ENCODE data around the gene CAMK1D.
"Not testable (repeated sequence)": the region's sequence is repeated elsewhere in the genome, so short reads cannot be mapped to it uniquely, and the experiment has no call there.

CAMK1D gene

GRCh38 chr10:12808014-12808613 is 458.8 kb downstream of the CAMK1D start:
- DNase-seq: no peak
- Histone ChIP-seq H3K27me3 (replicated peaks; ENCODE audit: control insufficient read depth, insufficient read depth, low read length, poor library complexity, severe bottlenecking) (no peaks in the 10 kb centered on the region), H3K36me3 (ENCODE audit: control insufficient read depth, insufficient read depth, low read length) (no peaks in the 10 kb centered on the region), H3K27ac (ENCODE audit: insufficient read depth, low read length, poor library complexity, severe bottlenecking) (no peak overlapping the region), H3K4me1 (ENCODE audit: control insufficient read depth, insufficient read depth, low read length, poor library complexity, severe bottlenecking) (no peaks in the 10 kb centered on the region), H3K4me3 (ENCODE audit: insufficient read depth, low read depth, low read length, poor library complexity, severe bottlenecking) (no peak overlapping the region), H3K9me3 (ENCODE audit: control insufficient read depth, low read length) (no peaks in the 10 kb centered on the region)

DNA sequence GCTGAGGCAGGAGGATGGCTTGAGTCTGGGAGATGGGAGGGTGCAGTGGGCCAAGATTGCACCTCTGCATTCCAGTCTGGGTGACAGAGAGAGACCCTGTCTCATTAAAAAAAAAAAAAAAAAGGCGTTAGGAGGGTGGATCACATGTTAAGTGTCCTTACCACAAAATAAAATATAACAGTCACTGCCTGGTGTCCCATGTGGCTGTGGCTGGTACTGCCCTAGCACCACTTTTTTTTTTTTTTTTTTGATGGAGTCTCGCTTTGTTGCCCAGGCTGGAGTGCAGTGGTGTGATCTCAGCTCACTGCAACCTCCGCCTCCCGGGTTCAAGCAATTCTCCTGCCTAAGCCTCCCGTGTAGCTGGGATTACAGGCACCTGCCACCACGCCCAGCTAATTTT is 460.7 kb downstream of the CAMK1D start:
- not testable (repeated sequence) for H3K4me1 ChIP-seq (ENCODE audit: control insufficient read depth, insufficient read depth, low read length, poor library complexity, severe bottlenecking); H3K9me3 ChIP-seq (ENCODE audit: control insufficient read depth, low read length); H3K4me3 ChIP-seq (ENCODE audit: insufficient read depth, low read depth, low read length, poor library complexity, severe bottlenecking); H3K27ac ChIP-seq (ENCODE audit: insufficient read depth, low read length, poor library complexity, severe bottlenecking); H3K27me3 ChIP-seq (replicated peaks; ENCODE audit: control insufficient read depth, insufficient read depth, low read length, poor library complexity, severe bottlenecking); DNase-seq
- H3K36me3 ChIP-seq (ENCODE audit: control insufficient read depth, insufficient read depth, low read length): peaks cover 17% of the 10 kb centered on the region

GRCh38 chr10:12811826-12812225 is 462.5 kb downstream of the CAMK1D start:
- Histone ChIP-seq H3K27me3 (replicated peaks; ENCODE audit: control insufficient read depth, insufficient read depth, low read length, poor library complexity, severe bottlenecking) (no peaks in the 10 kb centered on the region), H3K4me3 (ENCODE audit: insufficient read depth, low read depth, low read length, poor library complexity, severe bottlenecking) (no peak overlapping the region), H3K4me1 (ENCODE audit: control insufficient read depth, insufficient read depth, low read length, poor library complexity, severe bottlenecking) (no peaks in the 10 kb centered on the region), H3K36me3 (ENCODE audit: control insufficient read depth, insufficient read depth, low read length) (peaks cover 29% of the 10 kb centered on the region), H3K9me3 (ENCODE audit: control insufficient read depth, low read length) (no peaks in the 10 kb centered on the region), H3K27ac (ENCODE audit: insufficient read depth, low read length, poor library complexity, severe bottlenecking) (no peak overlapping the region)
- DNase-seq: no peak

- DNase-seq: no peak
- no peak overlapping the region for H3K4me3 ChIP-seq (ENCODE audit: insufficient read depth, low read depth, low read length, poor library complexity, severe bottlenecking)
- no peaks in the 10 kb centered on the region for H3K4me1 ChIP-seq (ENCODE audit: control insufficient read depth, insufficient read depth, low read length, poor library complexity, severe bottlenecking)
- no peaks in the 10 kb centered on the region for H3K9me3 ChIP-seq (ENCODE audit: control insufficient read depth, low read length)
- H3K27ac ChIP-seq (ENCODE audit: insufficient read depth, low read length, poor library complexity, severe bottlenecking): no peak overlapping the region
- peaks cover 29% of the 10 kb centered on the region for H3K36me3 ChIP-seq (ENCODE audit: control insufficient read depth, insufficient read depth, low read length)
- H3K27me3 ChIP-seq (replicated peaks; ENCODE audit: control insufficient read depth, insufficient read depth, low read length, poor library complexity, severe bottlenecking): no peaks in the 10 kb centered on the region
These were observed 463.2 kb downstream of the CAMK1D start for GRCh38 chr10:12812571-12812970.

DNA sequence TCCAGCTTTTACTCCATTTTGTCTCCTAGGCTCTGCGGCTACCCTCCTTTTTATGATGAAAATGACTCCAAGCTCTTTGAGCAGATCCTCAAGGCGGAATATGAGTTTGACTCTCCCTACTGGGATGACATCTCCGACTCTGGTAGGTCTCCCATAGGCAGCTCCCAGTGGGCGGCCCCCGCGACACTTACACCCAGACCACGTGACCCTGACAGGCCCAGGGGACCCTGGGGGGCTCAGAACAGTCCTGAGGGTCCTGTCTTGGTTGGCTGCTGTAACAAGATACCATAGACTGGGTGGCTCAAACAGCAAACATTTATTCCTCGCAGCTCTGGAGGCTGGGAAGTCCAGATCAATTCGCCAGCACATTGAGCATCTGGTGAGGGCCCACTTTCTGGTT is 464.8 kb downstream of the CAMK1D start:
- H3K4me1 ChIP-seq (ENCODE audit: control insufficient read depth, insufficient read depth, low read length, poor library complexity, severe bottlenecking): no peaks in the 10 kb centered on the region
- no peaks in the 10 kb centered on the region for H3K9me3 ChIP-seq (ENCODE audit: control insufficient read depth, low read length)
- peaks cover 33% of the 10 kb centered on the region for H3K36me3 ChIP-seq (ENCODE audit: control insufficient read depth, insufficient read depth, low read length)
- H3K4me3 ChIP-seq (ENCODE audit: insufficient read depth, low read depth, low read length, poor library complexity, severe bottlenecking): no peak overlapping the region
- H3K27me3 ChIP-seq (replicated peaks; ENCODE audit: control insufficient read depth, insufficient read depth, low read length, poor library complexity, severe bottlenecking): no peaks in the 10 kb centered on the region
- H3K27ac ChIP-seq (ENCODE audit: insufficient read depth, low read length, poor library complexity, severe bottlenecking): no peak overlapping the region
- DNase-seq: no peak

- H3K36me3 ChIP-seq (ENCODE audit: control insufficient read depth, insufficient read depth, low read length): peaks cover 32% of the 10 kb centered on the region
- no peaks in the 10 kb centered on the region for H3K9me3 ChIP-seq (ENCODE audit: control insufficient read depth, low read length)
- no peak overlapping the region for H3K27ac ChIP-seq (ENCODE audit: insufficient read depth, low read length, poor library complexity, severe bottlenecking)
- no peak for DNase-seq
- no peak overlapping the region for H3K4me3 ChIP-seq (ENCODE audit: insufficient read depth, low read depth, low read length, poor library complexity, severe bottlenecking)
- no peaks in the 10 kb centered on the region for H3K4me1 ChIP-seq (ENCODE audit: control insufficient read depth, insufficient read depth, low read length, poor library complexity, severe bottlenecking)
- H3K27me3 ChIP-seq (replicated peaks; ENCODE audit: control insufficient read depth, insufficient read depth, low read length, poor library complexity, severe bottlenecking): no peaks in the 10 kb centered on the region
These were observed 469.7 kb downstream of the CAMK1D start for GRCh38 chr10:12819071-12819470.

DNA sequence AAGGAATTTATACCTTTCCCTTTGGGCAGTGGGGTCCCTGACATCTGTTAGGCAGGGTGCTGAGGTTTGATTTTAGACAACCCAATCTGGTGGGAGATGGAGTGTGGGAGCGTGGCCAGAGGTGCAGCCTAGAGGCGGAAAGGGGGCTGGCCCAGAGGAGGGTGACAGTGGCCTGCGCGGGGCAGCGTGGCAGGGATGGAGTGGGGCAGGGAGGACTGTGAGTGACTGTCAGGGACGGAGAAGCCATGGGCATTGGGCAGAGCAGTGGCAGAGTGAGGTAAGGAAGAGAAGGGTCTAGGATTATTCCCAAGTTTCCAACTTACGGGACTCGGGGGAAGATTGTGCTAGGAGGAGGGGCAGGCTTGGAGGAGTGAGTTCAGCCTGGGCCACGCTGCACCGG is 470.3 kb downstream of the CAMK1D start:
- no peak for DNase-seq
- Histone ChIP-seq H3K4me1 (ENCODE audit: control insufficient read depth, insufficient read depth, low read length, poor library complexity, severe bottlenecking) (no peaks in the 10 kb centered on the region), H3K27ac (ENCODE audit: insufficient read depth, low read length, poor library complexity, severe bottlenecking) (no peak overlapping the region), H3K27me3 (replicated peaks; ENCODE audit: control insufficient read depth, insufficient read depth, low read length, poor library complexity, severe bottlenecking) (no peaks in the 10 kb centered on the region), H3K36me3 (ENCODE audit: control insufficient read depth, insufficient read depth, low read length) (peaks cover 28% of the 10 kb centered on the region), H3K4me3 (ENCODE audit: insufficient read depth, low read depth, low read length, poor library complexity, severe bottlenecking) (no peak overlapping the region), H3K9me3 (ENCODE audit: control insufficient read depth, low read length) (no peaks in the 10 kb centered on the region)

DNA sequence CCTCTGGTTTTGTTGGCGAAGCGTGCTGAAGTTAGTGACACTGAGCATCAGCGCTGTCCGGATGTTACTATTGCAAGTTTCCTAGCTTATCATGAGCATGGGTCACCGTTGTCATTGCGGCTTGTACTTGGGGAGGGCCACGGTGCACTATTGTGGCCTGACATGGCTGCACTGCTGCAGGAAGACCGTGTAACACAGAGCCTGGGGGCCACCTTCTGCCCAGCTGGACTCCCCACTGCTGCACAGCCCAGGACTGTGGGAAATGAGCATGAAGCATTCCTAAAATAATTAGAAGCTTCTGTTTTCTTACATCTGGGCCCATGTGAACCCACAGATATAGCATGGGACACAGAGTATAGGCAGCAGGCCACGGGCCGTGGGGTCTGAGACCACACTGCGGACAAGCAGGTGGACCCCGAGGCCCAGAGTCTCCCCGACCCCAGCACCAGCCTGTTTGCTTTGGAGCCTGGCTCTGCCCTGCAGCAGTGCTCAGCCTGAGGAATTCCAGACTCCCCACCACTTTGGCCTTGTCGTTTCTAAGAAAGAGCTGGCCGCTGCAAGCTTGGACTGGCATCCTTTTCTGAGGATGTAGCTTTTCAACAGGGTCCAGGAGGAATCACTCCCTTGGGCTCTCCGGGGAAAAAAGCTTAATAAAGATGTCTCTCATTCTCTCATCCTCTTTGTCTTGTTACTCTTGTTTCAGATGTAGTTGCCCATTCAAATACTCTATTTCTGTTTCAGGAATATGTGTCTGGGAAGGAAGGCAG is 473.0 kb downstream of the CAMK1D start:
- no peak overlapping the region for H3K27ac ChIP-seq (ENCODE audit: insufficient read depth, low read length, poor library complexity, severe bottlenecking)
- no peaks in the 10 kb centered on the region for H3K27me3 ChIP-seq (replicated peaks; ENCODE audit: control insufficient read depth, insufficient read depth, low read length, poor library complexity, severe bottlenecking)
- DNase-seq: no peak
- no peaks in the 10 kb centered on the region for H3K4me1 ChIP-seq (ENCODE audit: control insufficient read depth, insufficient read depth, low read length, poor library complexity, severe bottlenecking)
- H3K9me3 ChIP-seq (ENCODE audit: control insufficient read depth, low read length): no peaks in the 10 kb centered on the region
- no peak overlapping the region for H3K4me3 ChIP-seq (ENCODE audit: insufficient read depth, low read depth, low read length, poor library complexity, severe bottlenecking)
- H3K36me3 ChIP-seq (ENCODE audit: control insufficient read depth, insufficient read depth, low read length): peaks cover 20% of the 10 kb centered on the region

GRCh38 chr10:12822893-12823170 is 473.5 kb downstream of the CAMK1D start:
- Histone ChIP-seq H3K36me3 (ENCODE audit: control insufficient read depth, insufficient read depth, low read length) (peaks cover 20% of the 10 kb centered on the region), H3K4me1 (ENCODE audit: control insufficient read depth, insufficient read depth, low read length, poor library complexity, severe bottlenecking) (no peaks in the 10 kb centered on the region), H3K27me3 (replicated peaks; ENCODE audit: control insufficient read depth, insufficient read depth, low read length, poor library complexity, severe bottlenecking) (no peaks in the 10 kb centered on the region), H3K27ac (ENCODE audit: insufficient read depth, low read length, poor library complexity, severe bottlenecking) (no peak overlapping the region), H3K9me3 (ENCODE audit: control insufficient read depth, low read length) (no peaks in the 10 kb centered on the region), H3K4me3 (ENCODE audit: insufficient read depth, low read depth, low read length, poor library complexity, severe bottlenecking) (no peak overlapping the region)
- no peak for DNase-seq

DNA sequence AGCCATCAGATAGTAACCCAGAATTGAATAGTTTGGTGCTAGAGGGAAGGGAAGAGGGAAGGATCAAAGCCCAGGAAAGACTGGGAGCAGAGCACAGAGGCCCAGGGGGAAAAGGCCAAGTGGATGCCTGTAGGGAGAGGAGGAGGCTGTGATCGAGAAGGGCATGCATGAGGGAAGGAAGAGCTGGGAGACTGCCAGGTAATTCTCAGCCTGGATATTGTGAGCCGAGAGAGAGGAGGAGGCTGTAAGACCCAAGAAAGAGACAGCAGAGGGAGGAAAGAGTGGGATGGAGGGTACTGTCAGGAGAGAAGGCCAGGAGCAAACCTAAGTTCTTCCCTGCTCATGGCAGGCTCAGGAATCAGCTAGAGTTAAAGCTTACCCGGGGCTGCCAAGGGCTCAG is 474.0 kb downstream of the CAMK1D start:
- Histone ChIP-seq H3K4me1 (ENCODE audit: control insufficient read depth, insufficient read depth, low read length, poor library complexity, severe bottlenecking) (no peaks in the 10 kb centered on the region), H3K4me3 (ENCODE audit: insufficient read depth, low read depth, low read length, poor library complexity, severe bottlenecking) (no peak overlapping the region), H3K36me3 (ENCODE audit: control insufficient read depth, insufficient read depth, low read length) (peaks cover 20% of the 10 kb centered on the region), H3K27me3 (replicated peaks; ENCODE audit: control insufficient read depth, insufficient read depth, low read length, poor library complexity, severe bottlenecking) (no peaks in the 10 kb centered on the region), H3K27ac (ENCODE audit: insufficient read depth, low read length, poor library complexity, severe bottlenecking) (no peak overlapping the region), H3K9me3 (ENCODE audit: control insufficient read depth, low read length) (no peaks in the 10 kb centered on the region)
- no peak for DNase-seq

Data from effector memory CD4-positive, alpha-beta T cell (primary cell).